WERI-Rb-1 (cell line): ENCODE measurements around the gene SYN1.
A peak's percentile ranks its signal among the peaks of the same experiment; 100 is the strongest.
"Not testable (repeated sequence)": the region's sequence is repeated elsewhere in the genome, so short reads cannot be mapped to it uniquely, and the experiment has no call there.

Experiments used
- DNase-seq: peaks from one replicate; pipeline ENCODE4 v3.0.0-alpha.2; 2020
- H3K27ac ChIP-seq: fragments of 250-450 bp; sonication (Bioruptor Pico); 2 replicates; pipeline ENCODE4 v1.5.1; 2020; ENCODE audit warnings: mild to moderate bottlenecking, moderate library complexity
- H3K27me3 ChIP-seq: fragments of 250-450 bp; sonication (Bioruptor Pico); 2 replicates; pipeline ENCODE4 v1.5.1; 2021; ENCODE audit warnings: mild to moderate bottlenecking, low read depth, moderate library complexity; ENCODE audit not compliant: insufficient read depth, severe bottlenecking
- H3K36me3 ChIP-seq: fragments of 250-450 bp; sonication (Bioruptor Pico); 2 replicates; pipeline ENCODE4 v1.5.1; 2020; ENCODE audit warnings: mild to moderate bottlenecking, moderate library complexity
- H3K4me3 ChIP-seq: 2 replicates; pipeline ENCODE4 v1.5.1; 2011; ENCODE audit warnings: low read depth, mild to moderate bottlenecking, control low read depth, low read length
- H3K9me3 ChIP-seq: fragments of 250-450 bp; sonication (Bioruptor Pico); 2 replicates; pipeline ENCODE4 v1.5.1; 2021; ENCODE audit warnings: mild to moderate bottlenecking, moderate library complexity; ENCODE audit not compliant: severe bottlenecking
- TF ChIP-seq, protein P1 (sequence below): IDR thresholded peaks from 2 replicates; pipeline ENCODE4 v1.5.1; 2011; ENCODE audit warnings: low read depth, mild to moderate bottlenecking, control low read depth, inconsistent platforms, low read length

The SYN1 gene

GRCh38 chrX:47619486-47620302, at the start of gene SYN1:
Gene SYN1 (minus strand): TSS chrX:47619857. CDS start chrX:47619728, 129 bp downstream.
- H3K4me3 ChIP-seq: peak within 1 kb of the TSS; percentile 26

GRCh38 chrX:47665797-47666196, 46.1 kb upstream of the SYN1 start:
- H3K36me3 ChIP-seq, H3K27me3 ChIP-seq, H3K4me3 ChIP-seq, H3K27ac ChIP-seq, DNase-seq, H3K9me3 ChIP-seq: not testable (repeated sequence)

More at GRCh38 chrX:47619486-47620302, at the start of gene SYN1:
- TF ChIP-seq, protein P1, sequence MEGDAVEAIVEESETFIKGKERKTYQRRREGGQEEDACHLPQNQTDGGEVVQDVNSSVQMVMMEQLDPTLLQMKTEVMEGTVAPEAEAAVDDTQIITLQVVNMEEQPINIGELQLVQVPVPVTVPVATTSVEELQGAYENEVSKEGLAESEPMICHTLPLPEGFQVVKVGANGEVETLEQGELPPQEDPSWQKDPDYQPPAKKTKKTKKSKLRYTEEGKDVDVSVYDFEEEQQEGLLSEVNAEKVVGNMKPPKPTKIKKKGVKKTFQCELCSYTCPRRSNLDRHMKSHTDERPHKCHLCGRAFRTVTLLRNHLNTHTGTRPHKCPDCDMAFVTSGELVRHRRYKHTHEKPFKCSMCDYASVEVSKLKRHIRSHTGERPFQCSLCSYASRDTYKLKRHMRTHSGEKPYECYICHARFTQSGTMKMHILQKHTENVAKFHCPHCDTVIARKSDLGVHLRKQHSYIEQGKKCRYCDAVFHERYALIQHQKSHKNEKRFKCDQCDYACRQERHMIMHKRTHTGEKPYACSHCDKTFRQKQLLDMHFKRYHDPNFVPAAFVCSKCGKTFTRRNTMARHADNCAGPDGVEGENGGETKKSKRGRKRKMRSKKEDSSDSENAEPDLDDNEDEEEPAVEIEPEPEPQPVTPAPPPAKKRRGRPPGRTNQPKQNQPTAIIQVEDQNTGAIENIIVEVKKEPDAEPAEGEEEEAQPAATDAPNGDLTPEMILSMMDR: peak; percentile 50
- H3K27ac ChIP-seq: no peak within 1 kb of the TSS
- no peaks in the 10 kb centered on the region for H3K9me3 ChIP-seq
- peaks cover 13% of the 10 kb centered on the region for H3K27me3 ChIP-seq
- H3K36me3 ChIP-seq: no peaks in the 10 kb centered on the region
- peak; percentile 78 for DNase-seq

GRCh38 chrX:47664737-47665136, 45.1 kb upstream of the SYN1 start:
- TF ChIP-seq, protein P1: no peak
- H3K27ac ChIP-seq: no peak overlapping the region
- DNase-seq: no peak

GRCh38 chrX:47662144-47662657, 42.5 kb upstream of the SYN1 start:
- TF ChIP-seq, protein P1: no peak
- no peak overlapping the region for H3K4me3 ChIP-seq

More at GRCh38 chrX:47664737-47665136, 45.1 kb upstream of the SYN1 start:
- Histone ChIP-seq H3K4me3 (no peak overlapping the region), H3K36me3 (no peaks in the 10 kb centered on the region), H3K9me3 (no peaks in the 10 kb centered on the region), H3K27me3 (peaks cover 5% of the 10 kb centered on the region)

DNA sequence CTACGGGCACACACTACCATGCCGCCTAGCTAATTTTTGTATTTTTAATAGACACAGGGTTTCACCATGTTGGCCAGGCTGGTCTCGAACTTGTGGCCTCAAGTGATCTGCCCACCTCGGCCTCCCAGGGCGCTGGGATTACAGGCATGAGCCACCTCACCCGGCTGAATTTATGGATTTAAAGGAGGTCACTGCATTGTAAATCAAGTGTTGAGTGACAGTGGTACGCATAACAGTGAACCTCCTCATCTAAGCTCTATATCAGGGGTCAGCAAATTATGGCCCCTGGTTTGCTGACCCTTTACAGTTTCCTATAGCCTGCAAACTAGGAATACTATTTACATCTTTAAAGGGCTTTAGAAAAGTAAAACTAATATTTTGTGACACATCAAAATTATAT, 41.9 kb upstream of the SYN1 start:
- Histone ChIP-seq H3K4me3 (no peak overlapping the region), H3K9me3 (no peaks in the 10 kb centered on the region), H3K36me3 (peaks cover 12% of the 10 kb centered on the region; the same call in 1 of the 2 replicates), H3K27me3 (peaks cover 8% of the 10 kb centered on the region), H3K27ac (no peak overlapping the region)
- DNase-seq: no peak
- TF ChIP-seq, protein P1: no peak

More at GRCh38 chrX:47662144-47662657, 42.5 kb upstream of the SYN1 start:
- DNase-seq: no peak
- Histone ChIP-seq H3K36me3 (peaks cover 6% of the 10 kb centered on the region; the same call in 1 of the 2 replicates), H3K9me3 (no peaks in the 10 kb centered on the region), H3K27me3 (peaks cover 5% of the 10 kb centered on the region), H3K27ac (no peak overlapping the region)

DNA sequence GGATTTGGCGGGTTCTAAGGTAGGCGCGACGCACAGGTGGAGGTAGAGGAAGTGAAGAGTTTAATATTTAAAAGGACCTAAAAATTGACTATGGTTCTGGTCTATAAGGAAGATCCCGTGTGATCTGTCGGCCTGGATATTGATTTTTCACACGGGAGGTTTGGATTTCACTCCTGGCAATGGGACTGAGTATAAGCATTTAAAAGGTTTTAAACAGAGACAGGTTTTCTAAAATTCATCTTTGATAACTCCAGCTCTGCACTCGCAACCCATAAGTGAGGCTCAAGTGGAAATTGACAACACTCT, 39.7 kb upstream of the SYN1 start:
- Histone ChIP-seq H3K36me3 (peaks cover 20% of the 10 kb centered on the region), H3K9me3 (no peaks in the 10 kb centered on the region), H3K27ac (peak overlapping the region; percentile 96), H3K27me3 (peaks cover 8% of the 10 kb centered on the region), H3K4me3 (no peak overlapping the region)
- DNase-seq: no peak
- TF ChIP-seq, protein P1: no peak
